GM18873 (cell line): ENCODE results near the gene THSD7B.
"Not testable (repeated sequence)": the region's sequence is repeated elsewhere in the genome, so short reads cannot be mapped to it uniquely, and the experiment has no call there.

Experiments
- ATAC-seq: cut with Tn5 transposase; IDR thresholded peaks from one replicate; pipeline ENCODE4 v1.9.1; 2021; ENCODE audit warnings: mild to moderate bottlenecking, moderate library complexity, moderate number of reproducible peaks; ENCODE audit not compliant: unreplicated experiment, low FRiP score

The THSD7B gene

GRCh38 chr2:137232076-137232475 is 466.7 kb downstream of the THSD7B start:
- no peak for ATAC-seq

- ATAC-seq = no peak
Measured at GRCh38 chr2:137233091-137233490, 467.7 kb downstream of the THSD7B start.

- ATAC-seq = no peak
Measured at GRCh38 chr2:137237055-137237454, 471.7 kb downstream of the THSD7B start.

- no peak for ATAC-seq
Measured at GRCh38 chr2:137238065-137238464, 472.7 kb downstream of the THSD7B start.

- ATAC-seq = no peak
Measured at GRCh38 chr2:137249463-137250130, 484.3 kb downstream of the THSD7B start.

GRCh38 chr2:137250401-137250800 is 485.1 kb downstream of the THSD7B start:
- no peak for ATAC-seq

- ATAC-seq = no peak
Measured at GRCh38 chr2:137251045-137251444, 485.7 kb downstream of the THSD7B start.

GRCh38 chr2:137252934-137253333 is 487.6 kb downstream of the THSD7B start:
- no peak for ATAC-seq

- no peak for ATAC-seq
Measured at GRCh38 chr2:137254052-137254451, 488.7 kb downstream of the THSD7B start.

- ATAC-seq = no peak
Measured at GRCh38 chr2:137255345-137255744, 490.0 kb downstream of the THSD7B start.

- no peak for ATAC-seq
Measured at GRCh38 chr2:137255990-137256389, 490.6 kb downstream of the THSD7B start.

GRCh38 chr2:137261881-137262585 is 496.7 kb downstream of the THSD7B start:
- ATAC-seq = no peak

- no peak for ATAC-seq
Measured at GRCh38 chr2:137262594-137262993, 497.2 kb downstream of the THSD7B start.

- ATAC-seq = no peak
Measured at GRCh38 chr2:137287913-137288639, 522.7 kb downstream of the THSD7B start.

GRCh38 chr2:137291836-137292570 is 526.7 kb downstream of the THSD7B start:
- no peak for ATAC-seq

- no peak for ATAC-seq
Measured at GRCh38 chr2:137298377-137298776, 533.0 kb downstream of the THSD7B start.

- no peak for ATAC-seq
Measured at GRCh38 chr2:137300987-137301386, 535.6 kb downstream of the THSD7B start.

- no peak for ATAC-seq
Measured at GRCh38 chr2:137302957-137303356, 537.6 kb downstream of the THSD7B start.

GRCh38 chr2:137316075-137316474 is 550.7 kb downstream of the THSD7B start:
- no peak for ATAC-seq

- ATAC-seq = no peak
Measured at GRCh38 chr2:137321566-137321965, 556.2 kb downstream of the THSD7B start.

GRCh38 chr2:137331562-137331961 is 566.2 kb downstream of the THSD7B start:
- not testable (repeated sequence) for ATAC-seq
